Measurements from ENCODE around the gene MEIS1. TPM values are rescaled to one million over a fixed set of nuclear protein-coding genes. Genes with fewer than 3 reads are reported as not detected.
A peak's percentile ranks its signal among the peaks of the same experiment; 100 is the strongest.

The MEIS1 gene
- polyA plus RNA-seq, 2 donors = 16.8 to 30.4 TPM

GRCh38 chr2:66464930-66465637, 30.2 kb downstream of the MEIS1 start:
- Histone ChIP-seq H3K27me3 (ENCODE audit: control insufficient read depth in 1 of 2, insufficient read depth in 2 of 2, low read length in 2 of 2) (no peaks in the 10 kb centered on the region), H3K27ac (ENCODE audit: low read depth in 2 of 2, low read length in 1 of 2) (no peak overlapping the region), H3K36me3 (ENCODE audit: control insufficient read depth in 2 of 2, insufficient read depth in 2 of 2, low read length in 1 of 2) (peaks cover 0 to 7% of the 10 kb centered on the region in 2 donors), H3K9me3 (ENCODE audit: control insufficient read depth in 2 of 2, insufficient read depth in 1 of 2, low read depth in 1 of 2, low read length in 1 of 2) (no peaks in the 10 kb centered on the region), H3K4me1 (ENCODE audit: control insufficient read depth in 2 of 2, insufficient read depth in 2 of 2, low read length in 1 of 2) (peaks cover 0 to 2% of the 10 kb centered on the region in 2 donors), H3K4me3 (ENCODE audit: low read depth in 1 of 2, low read length in 2 of 2) (no peak overlapping the region)
- WGBS, 2 donors = 67 to 74% methylated on average over 4 of the region's 4 CpGs

GRCh38 chr2:66466433-66466832, 31.5 kb downstream of the MEIS1 start:
- Histone ChIP-seq H3K36me3 (ENCODE audit: control insufficient read depth in 2 of 2, insufficient read depth in 2 of 2, low read length in 1 of 2) (peaks cover 0 to 7% of the 10 kb centered on the region in 2 donors), H3K27ac (ENCODE audit: low read depth in 2 of 2, low read length in 1 of 2) (no peak overlapping the region), H3K9me3 (ENCODE audit: control insufficient read depth in 2 of 2, insufficient read depth in 1 of 2, low read depth in 1 of 2, low read length in 1 of 2) (no peaks in the 10 kb centered on the region), H3K27me3 (ENCODE audit: control insufficient read depth in 1 of 2, insufficient read depth in 2 of 2, low read length in 2 of 2) (no peaks in the 10 kb centered on the region), H3K4me3 (ENCODE audit: low read depth in 1 of 2, low read length in 2 of 2) (no peak overlapping the region), H3K4me1 (ENCODE audit: control insufficient read depth in 2 of 2, insufficient read depth in 2 of 2, low read length in 1 of 2) (peaks cover 0 to 2% of the 10 kb centered on the region in 2 donors)
- WGBS, 2 donors = 70% methylated on average over 2 of the region's 2 CpGs

DNA sequence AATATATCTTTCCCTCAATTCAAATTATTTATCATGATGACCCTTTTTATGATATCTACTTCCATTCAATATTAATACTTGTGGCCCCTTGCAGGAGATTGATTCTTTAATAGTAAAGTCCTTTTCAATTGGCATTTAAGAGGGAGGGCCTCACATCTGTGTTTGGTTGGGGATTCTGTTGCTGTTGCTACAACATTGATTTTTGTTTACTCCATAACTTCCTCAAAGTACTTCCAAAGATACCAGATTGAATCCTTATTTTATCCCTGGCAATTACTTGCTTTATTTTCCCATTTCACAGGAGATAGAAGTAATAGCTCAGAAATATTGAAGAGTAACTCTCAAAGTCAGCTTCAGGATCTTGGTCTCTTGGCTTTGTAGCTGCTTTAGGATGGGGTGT, 32.8 kb downstream of the MEIS1 start:
- Histone ChIP-seq H3K36me3 (ENCODE audit: control insufficient read depth in 2 of 2, insufficient read depth in 2 of 2, low read length in 1 of 2) (peaks cover 0 to 10% of the 10 kb centered on the region in 2 donors), H3K4me1 (ENCODE audit: control insufficient read depth in 2 of 2, insufficient read depth in 2 of 2, low read length in 1 of 2) (peaks cover 2 to 3% of the 10 kb centered on the region in 2 donors), H3K4me3 (ENCODE audit: low read depth in 1 of 2, low read length in 2 of 2) (no peak overlapping the region), H3K27me3 (ENCODE audit: control insufficient read depth in 1 of 2, insufficient read depth in 2 of 2, low read length in 2 of 2) (no peaks in the 10 kb centered on the region), H3K27ac (ENCODE audit: low read depth in 2 of 2, low read length in 1 of 2) (no peak overlapping the region), H3K9me3 (ENCODE audit: control insufficient read depth in 2 of 2, insufficient read depth in 1 of 2, low read depth in 1 of 2, low read length in 1 of 2) (no peaks in the 10 kb centered on the region)

- peaks cover 0 to 6% of the 10 kb centered on the region in 2 donors for H3K36me3 ChIP-seq (ENCODE audit: control insufficient read depth in 2 of 2, insufficient read depth in 2 of 2, low read length in 1 of 2)
- H3K9me3 ChIP-seq (ENCODE audit: control insufficient read depth in 2 of 2, insufficient read depth in 1 of 2, low read depth in 1 of 2, low read length in 1 of 2) = no peaks in the 10 kb centered on the region
- no peak overlapping the region for H3K4me3 ChIP-seq (ENCODE audit: low read depth in 1 of 2, low read length in 2 of 2)
- no peaks in the 10 kb centered on the region for H3K27me3 ChIP-seq (ENCODE audit: control insufficient read depth in 1 of 2, insufficient read depth in 2 of 2, low read length in 2 of 2)
- no peak overlapping the region for H3K27ac ChIP-seq (ENCODE audit: low read depth in 2 of 2, low read length in 1 of 2)
- 68 to 80% methylated on average over 11 of the region's 11 CpGs for WGBS, 2 donors
- H3K4me1 ChIP-seq (ENCODE audit: control insufficient read depth in 2 of 2, insufficient read depth in 2 of 2, low read length in 1 of 2) = peaks cover 2 to 3% of the 10 kb centered on the region in 2 donors
Measured at GRCh38 chr2:66469214-66469902, 34.4 kb downstream of the MEIS1 start.

DNA sequence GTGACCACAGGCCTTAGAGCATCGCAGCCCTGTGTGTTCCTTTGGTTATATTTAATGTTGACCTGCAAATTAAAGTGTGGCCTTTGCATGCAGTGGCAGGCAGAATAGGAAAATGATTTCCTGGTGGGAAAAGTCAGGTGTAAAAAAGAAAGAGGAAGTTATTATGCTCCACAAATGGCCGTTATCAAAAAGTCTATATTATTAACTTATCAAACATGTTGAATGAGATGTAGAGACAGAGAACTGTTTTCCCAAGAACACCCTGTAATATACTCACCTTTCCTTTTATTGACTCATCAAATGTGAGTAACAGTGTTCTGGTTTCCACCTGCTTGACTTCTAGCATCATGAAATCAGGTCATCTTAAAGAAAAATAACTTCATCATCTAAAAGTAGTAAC, 35.3 kb downstream of the MEIS1 start:
- Histone ChIP-seq H3K36me3 (ENCODE audit: control insufficient read depth in 2 of 2, insufficient read depth in 2 of 2, low read length in 1 of 2) (peaks cover 0 to 6% of the 10 kb centered on the region in 2 donors), H3K9me3 (ENCODE audit: control insufficient read depth in 2 of 2, insufficient read depth in 1 of 2, low read depth in 1 of 2, low read length in 1 of 2) (no peaks in the 10 kb centered on the region), H3K27me3 (ENCODE audit: control insufficient read depth in 1 of 2, insufficient read depth in 2 of 2, low read length in 2 of 2) (no peaks in the 10 kb centered on the region), H3K4me1 (ENCODE audit: control insufficient read depth in 2 of 2, insufficient read depth in 2 of 2, low read length in 1 of 2) (peaks cover 2 to 3% of the 10 kb centered on the region in 2 donors), H3K4me3 (ENCODE audit: low read depth in 1 of 2, low read length in 2 of 2) (no peak overlapping the region), H3K27ac (ENCODE audit: low read depth in 2 of 2, low read length in 1 of 2) (no peak overlapping the region)
- WGBS, 2 donors = 27 to 33% methylated on average over 2 of the region's 2 CpGs

- no peaks in the 10 kb centered on the region for H3K27me3 ChIP-seq (ENCODE audit: control insufficient read depth in 1 of 2, insufficient read depth in 2 of 2, low read length in 2 of 2)
- 77 to 87% methylated on average over 5 of the region's 5 CpGs for WGBS, 2 donors
- H3K9me3 ChIP-seq (ENCODE audit: control insufficient read depth in 2 of 2, insufficient read depth in 1 of 2, low read depth in 1 of 2, low read length in 1 of 2) = no peaks in the 10 kb centered on the region
- peaks cover 6% of the 10 kb centered on the region in 2 donors for H3K4me1 ChIP-seq (ENCODE audit: control insufficient read depth in 2 of 2, insufficient read depth in 2 of 2, low read length in 1 of 2)
- no peak overlapping the region for H3K4me3 ChIP-seq (ENCODE audit: low read depth in 1 of 2, low read length in 2 of 2)
- no peak overlapping the region for H3K27ac ChIP-seq (ENCODE audit: low read depth in 2 of 2, low read length in 1 of 2)
- peaks cover 1 to 6% of the 10 kb centered on the region in 2 donors for H3K36me3 ChIP-seq (ENCODE audit: control insufficient read depth in 2 of 2, insufficient read depth in 2 of 2, low read length in 1 of 2)
Measured at GRCh38 chr2:66472225-66472843, 37.4 kb downstream of the MEIS1 start.

GRCh38 chr2:66477135-66477842, 42.4 kb downstream of the MEIS1 start:
- Histone ChIP-seq H3K27me3 (ENCODE audit: control insufficient read depth in 1 of 2, insufficient read depth in 2 of 2, low read length in 2 of 2) (no peaks in the 10 kb centered on the region), H3K4me1 (ENCODE audit: control insufficient read depth in 2 of 2, insufficient read depth in 2 of 2, low read length in 1 of 2) (peaks cover 4 to 6% of the 10 kb centered on the region in 2 donors)
- WGBS, 2 donors = 58 to 69% methylated on average over 4 of the region's 4 CpGs

GRCh38 chr2:66478299-66478698, 43.4 kb downstream of the MEIS1 start:
- WGBS, 2 donors = 32 to 39% methylated on average over 3 of the region's 3 CpGs
- H3K4me3 ChIP-seq (ENCODE audit: low read depth in 1 of 2, low read length in 2 of 2) = no peak overlapping the region

More at GRCh38 chr2:66477135-66477842, 42.4 kb downstream of the MEIS1 start:
- H3K9me3 ChIP-seq (ENCODE audit: control insufficient read depth in 2 of 2, insufficient read depth in 1 of 2, low read depth in 1 of 2, low read length in 1 of 2) = no peaks in the 10 kb centered on the region
- H3K4me3 ChIP-seq (ENCODE audit: low read depth in 1 of 2, low read length in 2 of 2) = no peak overlapping the region
- H3K36me3 ChIP-seq (ENCODE audit: control insufficient read depth in 2 of 2, insufficient read depth in 2 of 2, low read length in 1 of 2) = peaks cover 2 to 5% of the 10 kb centered on the region in 2 donors
- H3K27ac ChIP-seq (ENCODE audit: low read depth in 2 of 2, low read length in 1 of 2) = peak overlapping the region in 1 of 2 donors; percentile 28

DNA sequence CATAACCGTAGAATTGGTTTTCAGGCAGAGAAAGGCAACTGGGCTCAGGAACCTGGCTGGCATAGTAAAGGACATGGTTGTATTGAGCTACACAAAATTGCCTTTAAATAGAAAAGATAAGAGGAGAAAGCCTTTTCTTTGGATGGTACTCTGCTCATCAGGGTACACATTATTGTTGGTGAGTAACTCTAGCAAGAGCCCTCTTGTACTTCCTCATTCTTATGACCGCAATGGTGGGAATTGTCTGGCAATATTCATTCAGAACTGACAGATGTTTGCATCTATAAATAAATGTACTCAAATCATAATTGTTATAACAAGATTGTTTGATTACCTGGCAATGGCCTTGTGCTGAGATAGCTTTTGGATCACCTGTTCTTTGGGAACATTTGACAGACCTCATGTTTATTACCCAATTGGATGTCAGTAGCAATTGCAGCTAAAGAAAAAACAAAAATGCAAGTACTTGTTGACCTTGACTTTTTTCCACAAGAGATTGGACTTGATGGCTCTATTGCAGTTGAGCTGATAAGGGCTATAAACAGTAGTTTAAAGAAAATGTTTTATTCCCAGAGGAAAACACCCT, 43.9 kb downstream of the MEIS1 start:
- 55 to 69% methylated on average over 2 of the region's 2 CpGs for WGBS, 2 donors
- H3K4me1 ChIP-seq (ENCODE audit: control insufficient read depth in 2 of 2, insufficient read depth in 2 of 2, low read length in 1 of 2) = peaks cover 3 to 4% of the 10 kb centered on the region in 2 donors
- H3K27ac ChIP-seq (ENCODE audit: low read depth in 2 of 2, low read length in 1 of 2) = no peak overlapping the region

More at GRCh38 chr2:66478299-66478698, 43.4 kb downstream of the MEIS1 start:
- Histone ChIP-seq H3K4me1 (ENCODE audit: control insufficient read depth in 2 of 2, insufficient read depth in 2 of 2, low read length in 1 of 2) (peaks cover 3 to 4% of the 10 kb centered on the region in 2 donors), H3K27me3 (ENCODE audit: control insufficient read depth in 1 of 2, insufficient read depth in 2 of 2, low read length in 2 of 2) (no peaks in the 10 kb centered on the region), H3K36me3 (ENCODE audit: control insufficient read depth in 2 of 2, insufficient read depth in 2 of 2, low read length in 1 of 2) (peaks cover 2% of the 10 kb centered on the region in 2 donors), H3K9me3 (ENCODE audit: control insufficient read depth in 2 of 2, insufficient read depth in 1 of 2, low read depth in 1 of 2, low read length in 1 of 2) (no peaks in the 10 kb centered on the region), H3K27ac (ENCODE audit: low read depth in 2 of 2, low read length in 1 of 2) (no peak overlapping the region)

More for the DNA sequence above, 43.9 kb downstream of the MEIS1 start:
- Histone ChIP-seq H3K27me3 (ENCODE audit: control insufficient read depth in 1 of 2, insufficient read depth in 2 of 2, low read length in 2 of 2) (no peaks in the 10 kb centered on the region), H3K36me3 (ENCODE audit: control insufficient read depth in 2 of 2, insufficient read depth in 2 of 2, low read length in 1 of 2) (peaks cover 4 to 7% of the 10 kb centered on the region in 2 donors), H3K9me3 (ENCODE audit: control insufficient read depth in 2 of 2, insufficient read depth in 1 of 2, low read depth in 1 of 2, low read length in 1 of 2) (no peaks in the 10 kb centered on the region), H3K4me3 (ENCODE audit: low read depth in 1 of 2, low read length in 2 of 2) (no peak overlapping the region)
